Keratinocyte (primary cell): ENCODE data around the gene ZNF516. TPM values are rescaled to one million over a fixed set of nuclear protein-coding genes. Genes with fewer than 3 reads are reported as not detected.

Source experiments
- DNase-seq: peaks from one replicate; pipeline ENCODE4 v3.0.0-alpha.2; 2011; ENCODE audit warnings: low read depth, missing footprints, low spot score
- FAIRE-seq: peaks from 2 replicates; lab custom pipeline; 2011; peaks lifted over from hg19 to GRCh38; lab: Jason Lieb, UNC
- H2AFZ ChIP-seq: 2 replicates; pipeline ENCODE4 v1.6.0; 2012; ENCODE audit warnings: low read length, control low read depth, inconsistent platforms; ENCODE audit not compliant: control insufficient read depth
- H3K27ac ChIP-seq: 2 replicates; pipeline ENCODE4 v1.5.1; 2011; ENCODE audit warnings: low read length; ENCODE audit not compliant: control insufficient read depth, insufficient read depth
- H3K27me3 ChIP-seq: 3 replicates; pipeline ENCODE4 v1.6.0; 2011; ENCODE audit warnings: low read length; ENCODE audit not compliant: control insufficient read depth, insufficient read depth; ENCODE audit errors: extremely low read depth
- H3K36me3 ChIP-seq, 2 experiments: 2 replicates in 1 of 2; 3 replicates in 1 of 2; pipeline ENCODE4 v1.5.1; 2011; ENCODE audit warnings: low read length in 2 of 2, mild to moderate bottlenecking in 1 of 2; ENCODE audit not compliant: control insufficient read depth in 2 of 2, insufficient read depth in 2 of 2; ENCODE audit errors: extremely low read depth in 1 of 2
- H3K4me1 ChIP-seq: 3 replicates; pipeline ENCODE4 v1.5.1; 2011; ENCODE audit warnings: low read length; ENCODE audit not compliant: control insufficient read depth, insufficient read depth; ENCODE audit errors: extremely low read depth
- H3K4me2 ChIP-seq: 3 replicates; pipeline ENCODE4 v1.6.0; 2011; ENCODE audit warnings: low read depth, low read length; ENCODE audit not compliant: control insufficient read depth, insufficient read depth; ENCODE audit errors: extremely low read depth
- H3K4me3 ChIP-seq, 3 experiments: fragments of 200-600 bp in 1 of 3; sonication (generic) in 1 of 3; 2 replicates in 2 of 3; 3 replicates in 1 of 3; pipeline ENCODE4 v1.5.1; 2011 to 2016; ENCODE audit warnings: low read length in 3 of 3, mild to moderate bottlenecking in 3 of 3, control low read depth in 2 of 3, inconsistent platforms in 1 of 3, low read depth in 1 of 3, mixed read lengths in 1 of 3, mixed run types in 1 of 3, moderate library complexity in 1 of 3; ENCODE audit not compliant: control insufficient read depth in 2 of 3, insufficient read depth in 2 of 3; ENCODE audit errors: extremely low read depth in 1 of 3
- H3K79me2 ChIP-seq: 2 replicates; pipeline ENCODE4 v1.6.0; 2012; ENCODE audit warnings: low read length; ENCODE audit not compliant: control insufficient read depth, insufficient read depth
- H3K9ac ChIP-seq: 3 replicates; pipeline ENCODE4 v1.6.0; 2011; ENCODE audit warnings: low read length; ENCODE audit not compliant: control insufficient read depth, insufficient read depth; ENCODE audit errors: extremely low read depth
- H3K9me1 ChIP-seq: 3 replicates; pipeline ENCODE4 v1.6.0; 2011; ENCODE audit warnings: low read length; ENCODE audit not compliant: control insufficient read depth, insufficient read depth; ENCODE audit errors: extremely low read depth
- H3K9me3 ChIP-seq: 2 replicates; pipeline ENCODE4 v1.5.1; 2012; ENCODE audit warnings: low read depth, low read length; ENCODE audit not compliant: control insufficient read depth
- H4K20me1 ChIP-seq: 3 replicates; pipeline ENCODE4 v1.6.0; 2011; ENCODE audit warnings: low read length; ENCODE audit not compliant: control insufficient read depth, insufficient read depth; ENCODE audit errors: extremely low read depth
- CTCF ChIP-seq, 3 experiments: IDR thresholded peaks in 1 of 3; conservative IDR thresholded peaks in 1 of 3; optimal IDR thresholded peaks in 1 of 3; 2 replicates in 2 of 3; 3 replicates in 1 of 3; pipeline versions ENCODE3 to v1.5.1; 2011; ENCODE audit warnings: low read length in 3 of 3, mild to moderate bottlenecking in 3 of 3, moderate library complexity in 2 of 3, control low read depth in 1 of 3, inconsistent platforms in 1 of 3; ENCODE audit not compliant: insufficient read depth in 2 of 3; ENCODE audit errors: extremely low read depth in 1 of 3
- EZH2 ChIP-seq: IDR thresholded peaks from one replicate; pipeline ENCODE4 v1.6.1; 2012; ENCODE audit warnings: inconsistent platforms, mild to moderate bottlenecking, low read length, moderate library complexity
- dilution Hi-C: fragments of 300-500 bp; cut with MboI; formaldehyde crosslinking; loops from one replicate; pipeline ENCODE4 v1.7.0; 2020; ENCODE audit warnings: low sequenced_read_pairs; ENCODE audit not compliant: extremely low pct_ligation_motif_present
- polyA plus RNA-seq, 5 experiments: library from polyadenylated mRNA; depleted of rRNA in 3 of 5; stranded (reverse) in 3 of 5; stranded (forward) in 1 of 5; unstranded in 1 of 5; fragments of >200 nt; gene quantifications; 1 replicate in 1 of 5; 2 replicates in 3 of 5; 3 replicates in 1 of 5; pipeline versions ENCODE4 v1.2.1 to v1.2.3, GENCODE V29; 2011 to 2012; ENCODE audit warnings: missing spikeins in 2 of 5, low read depth in 1 of 5, low replicate concordance in 1 of 5

ZNF516 gene
- polyA plus RNA-seq, 1 donor (not counting 4 experiments of a cell fraction or from before 2014, with no cell fraction given), result 9.3 TPM

- Histone ChIP-seq H3K27ac (peak overlapping the region; percentile 55), H3K4me3 (no peak overlapping the region), H3K9me3 (peaks cover 2% of the 10 kb centered on the region), H3K36me3 (no peaks in the 10 kb centered on the region), H4K20me1 (no peaks in the 10 kb centered on the region), H3K79me2 (no peaks in the 10 kb centered on the region), H3K27me3 (no peaks in the 10 kb centered on the region), H2AFZ (peak overlapping the region; percentile 58), H3K4me2 (peak overlapping the region; percentile 25), H3K4me1 (peaks cover 17% of the 10 kb centered on the region), H3K9me1 (no peaks in the 10 kb centered on the region), H3K9ac (no peak overlapping the region)
- dilution Hi-C loops, result no loop called here
- no peak for DNase-seq
- FAIRE-seq, result no peak
- TF ChIP-seq EZH2 (no peak), CTCF (optimal IDR thresholded peaks at IDR 0.05 in 1 of 3, IDR thresholded peaks at IDR 0.05 in 1 of 3, conservative IDR thresholded peaks at IDR 0.05 in 1 of 3; ENCODE audit: extremely low read depth in 1 of 3, insufficient read depth in 2 of 3, low read length in 3 of 3) (no peak)
Measured at GRCh38 chr18:76338619-76339245, 156.3 kb downstream of the ZNF516 start.

- peaks cover 17% of the 10 kb centered on the region for H3K4me1 ChIP-seq
- H4K20me1 ChIP-seq, result no peaks in the 10 kb centered on the region
- dilution Hi-C loops, result no loop called here
- no peaks in the 10 kb centered on the region for H3K79me2 ChIP-seq
- H3K36me3 ChIP-seq, result no peaks in the 10 kb centered on the region
- H3K9ac ChIP-seq, result no peak overlapping the region
- DNase-seq (no peak), FAIRE-seq (no peak)
- no peak overlapping the region for H3K4me3 ChIP-seq
- peak overlapping the region; percentile 6 for H3K27ac ChIP-seq
- H3K4me2 ChIP-seq, result no peak overlapping the region
- peak overlapping the region; percentile 20 for H2AFZ ChIP-seq
- no peaks in the 10 kb centered on the region for H3K9me1 ChIP-seq
- H3K9me3 ChIP-seq, result peaks cover 2% of the 10 kb centered on the region
- TF ChIP-seq EZH2 (no peak), CTCF (optimal IDR thresholded peaks at IDR 0.05 in 1 of 3, IDR thresholded peaks at IDR 0.05 in 1 of 3, conservative IDR thresholded peaks at IDR 0.05 in 1 of 3; ENCODE audit: extremely low read depth in 1 of 3, insufficient read depth in 2 of 3, low read length in 3 of 3) (no peak)
- no peaks in the 10 kb centered on the region for H3K27me3 ChIP-seq
Measured at GRCh38 chr18:76338088-76338487, 157.0 kb downstream of the ZNF516 start.
